GM12873 (cell line): ENCODE results near the gene SPATA7.

Experiments used
- CTCF ChIP-seq: IDR thresholded peaks from 2 replicates; pipeline ENCODE4 v1.5.1; 2012; ENCODE audit warnings: low read depth, mild to moderate bottlenecking, moderate library complexity, low read length, control low read depth; ENCODE audit not compliant: insufficient read depth; ENCODE audit errors: missing control alignments

Gene SPATA7

GRCh38 chr14:88385212-88386101, at the start of gene SPATA7:
SPATA7 (plus strand) TSS chr14:88385657; CDS start chr14:88385819, 162 bp downstream.
- TF ChIP-seq CTCF = no peak

GRCh38 chr14:88340357-88340756, 45.1 kb upstream of the SPATA7 start:
- TF ChIP-seq CTCF = no peak

GRCh38 chr14:88342980-88343379, 42.5 kb upstream of the SPATA7 start:
- no peak for TF ChIP-seq CTCF

- TF ChIP-seq CTCF = no peak
Measured at GRCh38 chr14:88346048-88346639, 39.3 kb upstream of the SPATA7 start.

GRCh38 chr14:88348546-88348945, 36.9 kb upstream of the SPATA7 start:
- TF ChIP-seq CTCF = no peak

GRCh38 chr14:88351966-88352691, 33.3 kb upstream of the SPATA7 start:
- TF ChIP-seq CTCF = no peak

- TF ChIP-seq CTCF = no peak
Measured at GRCh38 chr14:88352698-88353097, 32.8 kb upstream of the SPATA7 start.
